C4-2B (cell line): ENCODE measurements around the gene SHC3.

ENCODE experiments used
- CTCF ChIP-seq: fragments of 450-650 bp; conservative IDR thresholded peaks from 2 replicates; pipeline ENCODE4 v1.5.1; 2017; ENCODE audit warnings: mild to moderate bottlenecking
- ZFX ChIP-seq: fragments of 450-650 bp; IDR thresholded peaks from 2 replicates; pipeline ENCODE4 v1.6.1; 2017

DNA sequence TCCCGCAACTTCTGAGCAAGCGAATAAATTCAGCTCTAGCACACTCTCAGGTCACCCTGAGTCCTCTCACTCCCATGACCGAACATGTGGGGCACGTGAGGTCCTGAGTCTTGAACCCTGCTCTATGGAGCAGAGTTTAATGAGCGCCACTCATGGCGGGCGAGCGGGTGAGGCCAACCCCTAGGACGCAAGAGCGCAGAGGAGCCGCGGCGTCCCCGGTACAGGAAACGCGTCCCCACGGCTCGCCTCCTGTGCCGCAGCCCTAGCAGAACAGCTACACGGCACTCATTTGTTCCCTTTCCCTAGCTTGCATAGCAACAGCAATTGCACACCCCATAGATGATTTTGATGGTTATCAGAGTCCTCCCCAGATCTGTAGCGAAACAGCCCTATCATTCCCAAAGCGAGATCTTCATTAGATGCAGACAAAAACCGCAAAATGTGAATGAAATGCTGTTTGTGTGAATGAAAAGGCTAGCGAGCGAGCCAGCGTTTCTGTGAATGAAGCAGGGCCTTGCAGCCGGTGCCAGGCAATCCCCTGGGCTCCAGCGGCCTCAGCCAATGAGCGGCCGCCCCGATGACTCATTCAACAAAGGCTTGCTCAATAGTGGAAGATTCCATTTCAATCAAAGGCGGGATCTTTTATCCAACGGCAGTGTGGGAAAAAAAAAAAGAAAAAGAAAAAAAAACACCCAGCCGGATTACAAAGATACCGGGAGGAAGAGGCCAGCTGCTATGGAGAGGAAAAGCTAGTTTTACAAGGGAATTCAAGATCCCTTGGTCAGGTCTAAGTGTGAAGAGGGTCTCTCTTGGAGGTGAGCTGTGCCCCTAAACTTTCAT is 1.5 kb upstream of the SHC3 start:
- TF ChIP-seq CTCF (no peak), ZFX (0 out of 2 replicates have a peak, but pooled peaks have one; percentile 11)
